H9 (cell line): ENCODE measurements around the gene LRRC26. TPM values are rescaled to one million over a fixed set of nuclear protein-coding genes. Genes with fewer than 3 reads are reported as not detected.

Experiments used
- DNase-seq: peaks from one replicate; pipeline ENCODE4 v3.0.0-alpha.2; 2017
- H2AFZ ChIP-seq: one replicate; pipeline ENCODE4 v1.6.1; 2013; ENCODE audit warnings: mild to moderate bottlenecking, low read length, control low read depth, moderate library complexity
- H2AK5ac ChIP-seq: 2 replicates; pipeline ENCODE4 v1.6.1; 2013; ENCODE audit warnings: low read length, control low read depth, mixed read lengths; ENCODE audit not compliant: insufficient read length
- H2BK120ac ChIP-seq: one replicate; pipeline ENCODE4 v1.6.1; 2013; ENCODE audit warnings: low read depth, mild to moderate bottlenecking, low read length, control low read depth, inconsistent platforms; ENCODE audit not compliant: poor library complexity, severe bottlenecking
- H2BK12ac ChIP-seq: 2 replicates; pipeline ENCODE4 v1.6.1; 2013; ENCODE audit warnings: low read length, control low read depth, mixed read lengths, low read depth; ENCODE audit not compliant: insufficient read length
- H2BK15ac ChIP-seq: 2 replicates; pipeline ENCODE4 v1.6.1; 2013; ENCODE audit warnings: low read depth, low read length, control low read depth
- H2BK20ac ChIP-seq: one replicate; pipeline ENCODE4 v1.6.1; 2013; ENCODE audit warnings: low read depth, mild to moderate bottlenecking, low read length, control low read depth, inconsistent platforms; ENCODE audit not compliant: poor library complexity, severe bottlenecking
- H2BK5ac ChIP-seq: 2 replicates; pipeline ENCODE4 v1.6.1; 2013; ENCODE audit warnings: low read length, control low read depth, mixed read lengths; ENCODE audit not compliant: insufficient read length
- H3K14ac ChIP-seq: 2 replicates; pipeline ENCODE4 v1.6.1; 2013; ENCODE audit warnings: low read length, control low read depth; ENCODE audit not compliant: insufficient read depth
- H3K18ac ChIP-seq: 2 replicates; pipeline ENCODE4 v1.6.1; 2013; ENCODE audit warnings: low read depth, mild to moderate bottlenecking, mixed read lengths, low read length, control low read depth; ENCODE audit not compliant: insufficient read length
- H3K23ac ChIP-seq: 2 replicates; pipeline ENCODE4 v1.6.1; 2013; ENCODE audit warnings: low read length, control low read depth, mixed read lengths, low read depth; ENCODE audit not compliant: insufficient read length
- H3K23me2 ChIP-seq: 2 replicates; pipeline ENCODE4 v1.6.1; 2013; ENCODE audit warnings: low read depth, mild to moderate bottlenecking, mixed read lengths, low read length, control low read depth; ENCODE audit not compliant: insufficient read length, poor library complexity, severe bottlenecking
- H3K27ac ChIP-seq: 2 replicates; pipeline ENCODE4 v1.5.1; 2013; ENCODE audit warnings: low read length, control low read depth, mixed read lengths, low read depth; ENCODE audit not compliant: insufficient read length
- H3K27me3 ChIP-seq: 2 replicates; pipeline ENCODE4 v1.6.1; 2013; ENCODE audit warnings: low read length, control low read depth, inconsistent platforms; ENCODE audit not compliant: insufficient read depth
- H3K4ac ChIP-seq: 2 replicates; pipeline ENCODE4 v1.6.1; 2013; ENCODE audit warnings: low read depth, mild to moderate bottlenecking, control low read depth, inconsistent platforms, low read length, moderate library complexity
- H3K4me1 ChIP-seq: 2 replicates; pipeline ENCODE4 v1.6.1; 2013; ENCODE audit warnings: low read length, control low read depth, inconsistent platforms; ENCODE audit not compliant: insufficient read depth
- H3K4me2 ChIP-seq: 2 replicates; pipeline ENCODE4 v1.6.1; 2013; ENCODE audit warnings: low read length, control low read depth, mixed read lengths; ENCODE audit not compliant: insufficient read length, insufficient read depth
- H3K56ac ChIP-seq: 2 replicates; pipeline ENCODE4 v1.6.1; 2013; ENCODE audit warnings: low read depth, mild to moderate bottlenecking, mixed read lengths, low read length, control low read depth; ENCODE audit not compliant: insufficient read length
- H3K79me1 ChIP-seq: 2 replicates; pipeline ENCODE4 v1.6.1; 2013; ENCODE audit warnings: low read depth, mild to moderate bottlenecking, moderate library complexity, low read length, control low read depth, inconsistent platforms; ENCODE audit not compliant: insufficient read depth, poor library complexity, severe bottlenecking
- H3K79me2 ChIP-seq: 2 replicates; pipeline ENCODE4 v1.6.1; 2013; ENCODE audit warnings: low read length, control low read depth, inconsistent platforms; ENCODE audit not compliant: insufficient read depth
- H3K9ac ChIP-seq: 2 replicates; pipeline ENCODE4 v1.6.1; 2013; ENCODE audit warnings: low read length, control low read depth, mixed read lengths; ENCODE audit not compliant: insufficient read length; ENCODE audit errors: extremely low read depth
- H3K9me3 ChIP-seq: one replicate; pipeline ENCODE4 v1.6.1; 2013; ENCODE audit warnings: low read depth, low read length, inconsistent platforms; ENCODE audit not compliant: control insufficient read depth
- H3T11ph ChIP-seq: one replicate; pipeline ENCODE4 v1.6.1; 2013; ENCODE audit warnings: mild to moderate bottlenecking, low read length, control low read depth, inconsistent platforms
- H4K20me1 ChIP-seq: one replicate; pipeline ENCODE4 v1.6.1; 2013; ENCODE audit not compliant: control insufficient read depth, insufficient read length, insufficient read depth
- H4K5ac ChIP-seq: 2 replicates; pipeline ENCODE4 v1.6.1; 2013; ENCODE audit warnings: low read depth, mild to moderate bottlenecking, mixed read lengths, low read length, control low read depth; ENCODE audit not compliant: insufficient read length
- H4K8ac ChIP-seq: replicated peaks from 2 replicates; pipeline ENCODE4 v1.6.1; 2013; ENCODE audit warnings: low read length, control low read depth, mixed read lengths, low read depth; ENCODE audit not compliant: insufficient read length
- H4K91ac ChIP-seq: 2 replicates; pipeline ENCODE4 v1.6.1; 2013; ENCODE audit warnings: low read depth, mild to moderate bottlenecking, moderate library complexity, mixed read lengths, low read length, control low read depth; ENCODE audit not compliant: insufficient read length
- H3K27ac Mint-ChIP-seq, 3 experiments: 2 replicates in 2 of 3; 3 replicates in 1 of 3; pipeline ENCODE4 v1.8.0; 2020 to 2021; ENCODE audit warnings: mixed read lengths in 3 of 3, mild to moderate bottlenecking in 1 of 3, moderate library complexity in 1 of 3
- H3K27me3 Mint-ChIP-seq: 2 replicates; pipeline ENCODE4 v1.8.0; 2021; ENCODE audit warnings: low read depth, mild to moderate bottlenecking, moderate library complexity, mixed read lengths
- H3K36me3 Mint-ChIP-seq, 3 experiments: 2 replicates in 2 of 3; 3 replicates in 1 of 3; pipeline ENCODE4 v1.8.0; 2020 to 2021; ENCODE audit warnings: low read depth in 3 of 3, mixed read lengths in 3 of 3; ENCODE audit not compliant: insufficient read depth in 1 of 3
- H3K4me1 Mint-ChIP-seq, 2 experiments: 2 replicates each; pipeline ENCODE4 v1.8.0; 2020; ENCODE audit warnings: mixed read lengths in 2 of 2
- H3K4me3 Mint-ChIP-seq, 2 experiments: 2 replicates in 1 of 2; 3 replicates in 1 of 2; pipeline ENCODE4 v1.8.0; 2020 to 2021; ENCODE audit warnings: mild to moderate bottlenecking in 2 of 2, mixed read lengths in 2 of 2, moderate library complexity in 1 of 2
- H3K9me3 Mint-ChIP-seq, 2 experiments: 2 replicates in 1 of 2; 3 replicates in 1 of 2; pipeline ENCODE4 v1.8.0; 2020; ENCODE audit warnings: mild to moderate bottlenecking in 2 of 2, mixed read lengths in 2 of 2, moderate library complexity in 1 of 2
- WGBS: extraction: QIAGEN DNeasy Blood & Tissue Kit; methylation state at CpG from one replicate; pipeline ENCODE4 v1.1.7; 2013; ENCODE audit warnings: missing lambda C conversion rate, low lambda C conversion rate, mixed read lengths; ENCODE audit not compliant: insufficient read length; ENCODE audit errors: extremely low coverage; 5-methylcytosine and 5-hydroxymethylcytosine counted together
- total RNA-seq: library from RNA; stranded (reverse); gene quantifications from 2 replicates; pipeline ENCODE4 v1.2.1, GENCODE V29; 2021
- TF ChIP-seq, protein P1 (sequence below): fragments of 200-600 bp; sonication (generic); conservative IDR thresholded peaks from 3 replicates; pipeline ENCODE4 v1.8.0; 2021; ENCODE audit warnings: antibody characterized with exemption, mild to moderate bottlenecking

LRRC26 gene
- total RNA-seq, 1 experiment from 2014 or later, result 0.96 TPM

DNA sequence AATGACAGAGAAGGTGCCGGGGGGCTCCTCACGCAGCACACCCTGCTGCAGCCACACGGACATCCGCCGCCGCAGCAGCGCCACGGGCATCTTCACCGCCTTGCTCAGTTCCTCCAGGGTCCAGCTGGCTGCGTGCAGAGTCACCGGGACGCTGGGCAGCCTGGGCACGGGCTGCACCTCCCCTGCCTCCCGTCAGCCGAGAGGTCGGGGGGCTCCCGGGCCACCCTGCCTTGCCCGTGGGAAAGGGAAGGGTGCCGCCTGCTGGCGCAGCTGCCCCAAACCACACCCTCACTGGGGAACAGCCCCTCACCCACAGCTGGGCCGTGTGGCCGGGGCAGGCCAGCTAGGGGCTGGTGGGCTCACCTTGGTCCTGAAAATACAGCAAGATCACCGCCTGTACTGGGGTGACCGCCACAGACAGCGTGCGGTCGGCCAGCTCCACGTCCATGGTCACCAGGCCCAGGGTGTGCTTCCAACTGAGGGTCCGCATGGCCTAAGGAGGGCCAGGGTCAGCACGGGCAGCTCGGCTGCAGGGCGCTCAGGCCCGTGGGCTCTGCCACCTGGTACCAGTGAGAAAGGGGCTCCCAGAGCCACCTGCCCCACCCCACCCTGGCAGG lies 5.6 kb upstream of the LRRC26 start:
- peaks cover 2 to 9% of the 10 kb centered on the region in 2 experiments for H3K4me1 Mint-ChIP-seq

More for the DNA sequence above, 5.6 kb upstream of the LRRC26 start:
- H2AFZ ChIP-seq, result no peak overlapping the region
- no peaks in the 10 kb centered on the region for H3K79me1 ChIP-seq
- H4K20me1 ChIP-seq, result no peaks in the 10 kb centered on the region
- H2BK12ac ChIP-seq, result no peak overlapping the region
- no peak overlapping the region for H2AK5ac ChIP-seq
- no peak overlapping the region for H3K14ac ChIP-seq
- no peak overlapping the region for H2BK15ac ChIP-seq
- H3K79me2 ChIP-seq, result no peaks in the 10 kb centered on the region
- WGBS, result no CpG with 5 or more reads among the region's 33 CpGs
- no peak overlapping the region for H3K9ac ChIP-seq
- no peak overlapping the region for H3K4ac ChIP-seq
- Mint-ChIP-seq H3K27ac (no peak overlapping the region), H3K9me3 (no peaks in the 10 kb centered on the region), H3K27me3 (peaks cover 54% of the 10 kb centered on the region), H3K36me3 (peaks cover 2 to 14% (median 5%) of the 10 kb centered on the region in 3 experiments; a peak in 5 of 7 replicates), H3K4me3 (peak overlapping the region in 1 of 2 experiments; percentile 21; a peak in 1 of 5 replicates)
- no peak overlapping the region for H3K18ac ChIP-seq
- H3K9me3 ChIP-seq, result no peaks in the 10 kb centered on the region
- H2BK20ac ChIP-seq, result no peak overlapping the region
- no peak overlapping the region for H3K27ac ChIP-seq
- H3K23me2 ChIP-seq, result no peaks in the 10 kb centered on the region
- H3K56ac ChIP-seq, result no peak overlapping the region
- no peak overlapping the region for H4K5ac ChIP-seq
- no peak overlapping the region for H2BK5ac ChIP-seq
- H3K4me1 ChIP-seq, result no peaks in the 10 kb centered on the region
- H2BK120ac ChIP-seq, result no peak overlapping the region
- TF ChIP-seq, protein P1, sequence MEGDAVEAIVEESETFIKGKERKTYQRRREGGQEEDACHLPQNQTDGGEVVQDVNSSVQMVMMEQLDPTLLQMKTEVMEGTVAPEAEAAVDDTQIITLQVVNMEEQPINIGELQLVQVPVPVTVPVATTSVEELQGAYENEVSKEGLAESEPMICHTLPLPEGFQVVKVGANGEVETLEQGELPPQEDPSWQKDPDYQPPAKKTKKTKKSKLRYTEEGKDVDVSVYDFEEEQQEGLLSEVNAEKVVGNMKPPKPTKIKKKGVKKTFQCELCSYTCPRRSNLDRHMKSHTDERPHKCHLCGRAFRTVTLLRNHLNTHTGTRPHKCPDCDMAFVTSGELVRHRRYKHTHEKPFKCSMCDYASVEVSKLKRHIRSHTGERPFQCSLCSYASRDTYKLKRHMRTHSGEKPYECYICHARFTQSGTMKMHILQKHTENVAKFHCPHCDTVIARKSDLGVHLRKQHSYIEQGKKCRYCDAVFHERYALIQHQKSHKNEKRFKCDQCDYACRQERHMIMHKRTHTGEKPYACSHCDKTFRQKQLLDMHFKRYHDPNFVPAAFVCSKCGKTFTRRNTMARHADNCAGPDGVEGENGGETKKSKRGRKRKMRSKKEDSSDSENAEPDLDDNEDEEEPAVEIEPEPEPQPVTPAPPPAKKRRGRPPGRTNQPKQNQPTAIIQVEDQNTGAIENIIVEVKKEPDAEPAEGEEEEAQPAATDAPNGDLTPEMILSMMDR, result peak; percentile 56
- H4K91ac ChIP-seq, result no peak overlapping the region
- H3T11ph ChIP-seq, result no peak overlapping the region
- peak; percentile 59 for DNase-seq
- H3K27me3 ChIP-seq, result peaks cover 3% of the 10 kb centered on the region; the same call in 1 of the 2 replicates
- no peak overlapping the region for H4K8ac ChIP-seq
- no peak overlapping the region for H3K23ac ChIP-seq
- H3K4me2 ChIP-seq, result no peak overlapping the region
